Fibroblast of the aortic adventitia (primary cell): ENCODE measurements around the gene HPD. TPM values are rescaled to one million over a fixed set of nuclear protein-coding genes. Genes with fewer than 3 reads are reported as not detected.

ENCODE experiments used
- DNase-seq: peaks from one replicate; pipeline ENCODE4 v3.0.0-alpha.2; 2010; ENCODE audit warnings: low read depth
- H3K4me3 ChIP-seq: 2 replicates; pipeline ENCODE4 v1.5.1; 2011; ENCODE audit warnings: low read depth, mild to moderate bottlenecking, control low read depth, low read length, moderate library complexity
- total RNA-seq: library from RNA; depleted of rRNA; stranded (reverse); fragments of >200 nt; gene quantifications from 2 replicates; pipeline ENCODE4 v1.2.3, GENCODE V29; 2012; ENCODE audit warnings: low replicate concordance
- TF ChIP-seq, protein P1 (sequence below): IDR thresholded peaks from 2 replicates; pipeline ENCODE4 v1.5.1; 2011; ENCODE audit warnings: mild to moderate bottlenecking, low read length, control low read depth, inconsistent platforms; ENCODE audit not compliant: insufficient read depth

The HPD gene
- total RNA-seq, 1 donor = 1.8 TPM

GRCh38 chr12:121802843-121803698 is 55.6 kb downstream of the HPD start:
- DNase-seq = peak; percentile 97
- H3K4me3 ChIP-seq = peak overlapping the region; percentile 80
- TF ChIP-seq, protein P1, sequence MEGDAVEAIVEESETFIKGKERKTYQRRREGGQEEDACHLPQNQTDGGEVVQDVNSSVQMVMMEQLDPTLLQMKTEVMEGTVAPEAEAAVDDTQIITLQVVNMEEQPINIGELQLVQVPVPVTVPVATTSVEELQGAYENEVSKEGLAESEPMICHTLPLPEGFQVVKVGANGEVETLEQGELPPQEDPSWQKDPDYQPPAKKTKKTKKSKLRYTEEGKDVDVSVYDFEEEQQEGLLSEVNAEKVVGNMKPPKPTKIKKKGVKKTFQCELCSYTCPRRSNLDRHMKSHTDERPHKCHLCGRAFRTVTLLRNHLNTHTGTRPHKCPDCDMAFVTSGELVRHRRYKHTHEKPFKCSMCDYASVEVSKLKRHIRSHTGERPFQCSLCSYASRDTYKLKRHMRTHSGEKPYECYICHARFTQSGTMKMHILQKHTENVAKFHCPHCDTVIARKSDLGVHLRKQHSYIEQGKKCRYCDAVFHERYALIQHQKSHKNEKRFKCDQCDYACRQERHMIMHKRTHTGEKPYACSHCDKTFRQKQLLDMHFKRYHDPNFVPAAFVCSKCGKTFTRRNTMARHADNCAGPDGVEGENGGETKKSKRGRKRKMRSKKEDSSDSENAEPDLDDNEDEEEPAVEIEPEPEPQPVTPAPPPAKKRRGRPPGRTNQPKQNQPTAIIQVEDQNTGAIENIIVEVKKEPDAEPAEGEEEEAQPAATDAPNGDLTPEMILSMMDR = no peak

DNA sequence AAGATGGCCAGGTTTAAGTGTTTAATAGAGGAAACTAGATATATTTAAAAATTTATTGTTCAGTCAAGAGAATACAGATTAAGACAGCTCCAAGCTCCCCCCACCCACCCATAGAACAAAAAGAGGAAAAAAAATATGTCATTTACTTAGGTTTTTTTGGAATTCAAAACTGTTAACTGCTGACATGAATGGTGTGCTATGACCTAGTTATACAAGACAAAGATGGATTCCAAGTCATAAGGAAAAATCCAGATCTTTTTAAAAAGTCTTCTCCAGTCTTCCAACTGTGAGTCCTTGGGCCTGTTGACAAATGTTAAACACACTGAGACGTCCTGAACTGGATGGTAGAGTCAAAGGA is 56.2 kb downstream of the HPD start:
- peak overlapping the region; percentile 80 for H3K4me3 ChIP-seq
- no peak for DNase-seq
- TF ChIP-seq, protein P1 = no peak

- peak; percentile 62 for DNase-seq
- H3K4me3 ChIP-seq = peak overlapping the region; percentile 80
- TF ChIP-seq, protein P1 = no peak
These were observed 56.8 kb downstream of the HPD start for GRCh38 chr12:121801595-121802484.

DNA sequence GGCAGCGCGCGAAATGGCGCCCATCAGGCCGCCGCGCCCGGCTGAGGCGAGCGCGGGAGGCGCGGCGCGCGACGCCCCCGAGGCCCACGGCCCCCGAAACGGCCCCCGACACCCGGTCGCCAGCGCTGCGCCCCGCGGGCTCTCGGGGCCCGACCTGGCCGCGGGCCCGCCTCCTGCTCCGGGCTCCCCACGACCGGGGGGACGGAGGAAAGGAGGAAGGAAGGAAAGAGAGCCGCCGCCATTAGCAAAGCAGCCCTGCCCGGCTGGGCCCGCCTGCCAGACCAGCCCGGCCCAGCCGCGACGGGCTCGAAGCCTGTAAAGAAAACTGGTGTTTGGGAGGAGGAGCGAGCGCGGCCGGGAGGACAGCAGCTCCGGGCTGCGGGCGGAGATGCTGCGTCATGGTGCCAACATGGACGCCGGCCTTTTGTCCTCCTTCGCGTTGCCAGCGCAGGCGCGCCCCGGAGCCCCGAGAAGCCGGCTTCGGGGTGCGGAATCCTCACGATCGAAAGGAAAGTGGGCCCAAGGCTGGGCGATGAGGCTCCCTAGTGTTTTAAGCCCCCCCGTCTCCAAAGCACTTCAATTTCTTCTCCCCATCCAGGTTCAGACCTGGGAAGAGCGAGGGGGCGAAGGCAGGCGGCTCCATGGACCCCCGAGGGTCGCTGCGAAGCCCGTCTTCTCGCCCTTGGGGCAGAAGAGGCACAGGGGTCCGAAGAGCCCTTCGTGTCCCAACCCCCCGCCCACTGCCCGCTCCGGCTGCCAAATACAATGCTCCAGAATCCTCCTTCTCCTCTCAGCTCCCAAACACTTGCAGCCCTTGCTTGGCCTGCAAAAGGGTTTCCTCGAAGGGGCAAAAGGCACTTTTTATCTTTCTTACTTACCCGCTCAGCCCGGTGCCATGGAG is 57.7 kb downstream of the HPD start:
- TF ChIP-seq, protein P1 = no peak
- DNase-seq = peak; percentile 82
- H3K4me3 ChIP-seq = peak overlapping the region; percentile 80

GRCh38 chr12:121799842-121800693 is 58.6 kb downstream of the HPD start:
- TF ChIP-seq, protein P1 = no peak
- peak overlapping the region; percentile 80 for H3K4me3 ChIP-seq
- peak; percentile 85 for DNase-seq
